CD1c-positive myeloid dendritic cell (primary cell): ENCODE results near the gene TPST2.

Source experiments
- DNase-seq: peaks from one replicate; pipeline ENCODE4 v3.0.0-alpha.2; 2016; ENCODE audit errors: extremely low spot score

TPST2 gene

GRCh38 chr22:26580240-26580962 lies 9.5 kb downstream of the TPST2 start:
- no peak for DNase-seq

- peak; percentile 62 for DNase-seq
Measured at GRCh38 chr22:26579331-26579886, 10.5 kb downstream of the TPST2 start.

- DNase-seq, result no peak
Measured at GRCh38 chr22:26577081-26577480, 12.9 kb downstream of the TPST2 start.

GRCh38 chr22:26576026-26576680 lies 13.8 kb downstream of the TPST2 start:
- DNase-seq, result peak; percentile 70

- no peak for DNase-seq
Measured at GRCh38 chr22:26574001-26574723, 15.8 kb downstream of the TPST2 start.

- peak; percentile 88 for DNase-seq
Measured at GRCh38 chr22:26573026-26573662, 16.8 kb downstream of the TPST2 start.

- DNase-seq, result no peak
Measured at GRCh38 chr22:26570864-26571525, 18.9 kb downstream of the TPST2 start.

GRCh38 chr22:26570115-26570514 lies 19.8 kb downstream of the TPST2 start:
- peak; percentile 22 for DNase-seq

- DNase-seq, result no peak
Measured at GRCh38 chr22:26568207-26568706, 21.7 kb downstream of the TPST2 start.

- DNase-seq, result no peak
Measured at GRCh38 chr22:26567610-26568009, 22.3 kb downstream of the TPST2 start.

GRCh38 chr22:26566994-26567393 lies 22.9 kb downstream of the TPST2 start:
- no peak for DNase-seq

GRCh38 chr22:26565889-26566288 lies 24.0 kb downstream of the TPST2 start:
- DNase-seq, result no peak

GRCh38 chr22:26565181-26565580 lies 24.8 kb downstream of the TPST2 start:
- DNase-seq, result no peak

- DNase-seq, result no peak
Measured at GRCh38 chr22:26564672-26565071, 25.3 kb downstream of the TPST2 start.

- no peak for DNase-seq
Measured at GRCh38 chr22:26564181-26564580, 25.8 kb downstream of the TPST2 start.

- no peak for DNase-seq
Measured at GRCh38 chr22:26563022-26563421, 26.9 kb downstream of the TPST2 start.

GRCh38 chr22:26561756-26562417 lies 28.0 kb downstream of the TPST2 start:
- no peak for DNase-seq

GRCh38 chr22:26559961-26560575 lies 29.9 kb downstream of the TPST2 start:
- DNase-seq, result no peak

- no peak for DNase-seq
Measured at GRCh38 chr22:26558248-26558895, 31.6 kb downstream of the TPST2 start.

GRCh38 chr22:26556904-26557303 lies 33.0 kb downstream of the TPST2 start:
- no peak for DNase-seq
